K562 (cell line): ENCODE results near the gene C9orf50. TPM values are rescaled to one million over a fixed set of nuclear protein-coding genes. Genes with fewer than 3 reads are reported as not detected.

ENCODE experiments used
- BRF2 ChIP-seq: IDR thresholded peaks from 3 replicates; pipeline ENCODE4 v1.6.1; 2011; ENCODE audit warnings: borderline replicate concordance, mild to moderate bottlenecking; ENCODE audit not compliant: insufficient read length, insufficient read depth
- CREM ChIP-seq: IDR thresholded peaks from 2 replicates; pipeline ENCODE4 v1.6.1; 2014; ENCODE audit warnings: antibody characterized with exemption, low read depth
- CTBP1 ChIP-seq: fragments of 450-650 bp; IDR thresholded peaks from 2 replicates; pipeline ENCODE4 v1.6.1; 2016; ENCODE audit warnings: borderline replicate concordance
- DEAF1 ChIP-seq: fragments of 450-650 bp; formaldehyde crosslinking; IDR thresholded peaks from 2 replicates; pipeline ENCODE4 v1.4.0; 2020; ENCODE audit warnings: mild to moderate bottlenecking, moderate library complexity
- MCM3 ChIP-seq: fragments of 450-650 bp; IDR thresholded peaks from 2 replicates; pipeline ENCODE4 v1.6.1; 2016
- PHB2 ChIP-seq: fragments of 450-650 bp; IDR thresholded peaks from 2 replicates; pipeline ENCODE4 v1.6.1; 2017; ENCODE audit warnings: low read depth
- PHF21A ChIP-seq: fragments of 450-650 bp; IDR thresholded peaks from 2 replicates; pipeline ENCODE4 v1.6.1; 2017; ENCODE audit warnings: low read depth, borderline replicate concordance
- SMARCC2 ChIP-seq: fragments of 450-650 bp; IDR thresholded peaks from 2 replicates; pipeline ENCODE4 v1.6.1; 2017; ENCODE audit warnings: antibody characterized with exemption, moderate library complexity, mild to moderate bottlenecking, low read depth
- TEAD1 ChIP-seq, 2 experiments: fragments of 450-650 bp in 1 of 2; sonication (generic) in 1 of 2; formaldehyde crosslinking; IDR thresholded peaks; 2 replicates each; pipeline versions ENCODE4 v1.4.0 to v1.8.0; 2020 to 2022; ENCODE audit warnings: mild to moderate bottlenecking in 2 of 2, missing genetic modification reagents in 1 of 2
- USF1 ChIP-seq: sonication (generic); formaldehyde crosslinking; IDR thresholded peaks from 2 replicates; pipeline ENCODE4 v1.9.0; 2022; ENCODE audit warnings: mild to moderate bottlenecking, missing genetic modification reagents
- ZBTB5 ChIP-seq: fragments of 450-650 bp; IDR thresholded peaks from 2 replicates; pipeline ENCODE4 v1.6.1; 2017; ENCODE audit warnings: antibody characterized with exemption
- ZNF253 ChIP-seq: fragments of 250-450 bp; sonication (Bioruptor Pico); conservative IDR thresholded peaks from 2 replicates; pipeline ENCODE4 v1.6.1; 2021; ENCODE audit warnings: mild to moderate bottlenecking
- ZNF318 ChIP-seq, 2 experiments: fragments of 450-650 bp; IDR thresholded peaks; 2 replicates each; pipeline ENCODE4 v1.6.1; 2016; ENCODE audit warnings: mild to moderate bottlenecking in 2 of 2, borderline replicate concordance in 1 of 2, low read depth in 1 of 2, moderate library complexity in 1 of 2
- polyA plus RNA-seq, 8 experiments: library from polyadenylated mRNA; depleted of rRNA in 4 of 8; stranded (reverse) in 5 of 8; unstranded in 3 of 8; fragments of >200 nt; fragmentation: Nextera tagmentation in 2 of 8; fragmentation: Illumina TruSeq in 1 of 8; extraction: Ambion mirVana in 2 of 8; extraction: Trizol in 1 of 8; gene quantifications; 2 replicates each; pipeline versions ENCODE4 v1.2.1 to v1.2.3, GENCODE V29; 2011 to 2014; ENCODE audit warnings: inconsistent platforms in 1 of 8, missing spikeins in 1 of 8
- total RNA-seq, 7 experiments: library from RNA; depleted of rRNA in 6 of 7; stranded (reverse); fragments of >200 nt in 6 of 7; fragmentation: Illumina TruSeq in 2 of 7; extraction: Trizol in 2 of 7; gene quantifications; 2 replicates each; pipeline versions ENCODE4 v1.2.1 to v1.2.3, GENCODE V29; 2011 to 2021; ENCODE audit warnings: low replicate concordance in 1 of 7

The C9orf50 gene
- total and polyA plus RNA-seq, 9 of the 15 experiments (the other 6 are each of a cell fraction or from before 2014, with no cell fraction given), result not detected

GRCh38 chr9:129617167-129617566 lies 3.7 kb downstream of the C9orf50 start (continued):
- TF ChIP-seq ZNF318 (IDR thresholded peaks at IDR 0.05; ENCODE audit: borderline replicate concordance in 1 of 2, low read depth in 1 of 2) (no peak), ZBTB5 (no peak), ZNF253 (CRISPR knock-in tag) (no peak), PHB2 (no peak), SMARCC2 (no peak), MCM3 (no peak), TEAD1 (CRISPR knock-in tag; IDR thresholded peaks at IDR 0.05) (0 out of 4 replicates have a peak, but pooled peaks of 1 of the 2 experiments have one; percentile 36), USF1 (CRISPR knock-in tag) (no peak), DEAF1 (CRISPR knock-in tag) (no peak), CREM (no peak), CTBP1 (peak; percentile 47; the same call in 1 of the 2 replicates), PHF21A (peak; percentile 81; the same call in 1 of the 2 replicates), BRF2 (no peak)
